ENCODE measurements around the gene MSI2.

The MSI2 gene

GRCh38 chr17:57577751-57578607 is 321.7 kb downstream of the MSI2 start:
- no peak for DNase-seq (ENCODE audit: low read depth in 2 of 2)

- no peak for DNase-seq (ENCODE audit: low read depth in 2 of 2)
Observed at GRCh38 chr17:57578608-57579225, 322.4 kb downstream of the MSI2 start.

GRCh38 chr17:57579245-57579644 is 322.9 kb downstream of the MSI2 start:
- no peak for DNase-seq (ENCODE audit: low read depth in 2 of 2)

GRCh38 chr17:57580055-57580739 is 323.9 kb downstream of the MSI2 start:
- no peak for DNase-seq (ENCODE audit: low read depth in 2 of 2)

- DNase-seq (ENCODE audit: low read depth in 2 of 2): no peak
Observed at GRCh38 chr17:57582881-57583756, 326.8 kb downstream of the MSI2 start.

GRCh38 chr17:57584050-57584551 is 327.8 kb downstream of the MSI2 start:
- DNase-seq (ENCODE audit: low read depth in 2 of 2): no peak

- DNase-seq (ENCODE audit: low read depth in 2 of 2): no peak
Observed at GRCh38 chr17:57585341-57586195, 329.2 kb downstream of the MSI2 start.

- no peak for DNase-seq (ENCODE audit: low read depth in 2 of 2)
Observed at GRCh38 chr17:57586196-57586740, 329.9 kb downstream of the MSI2 start.

- DNase-seq (ENCODE audit: low read depth in 2 of 2): no peak
Observed at GRCh38 chr17:57586742-57587141, 330.4 kb downstream of the MSI2 start.

- DNase-seq (ENCODE audit: low read depth in 2 of 2): no peak
Observed at GRCh38 chr17:57587193-57587969, 331.1 kb downstream of the MSI2 start.

GRCh38 chr17:57588086-57588485 is 331.8 kb downstream of the MSI2 start:
- DNase-seq (ENCODE audit: low read depth in 2 of 2): no peak

GRCh38 chr17:57589151-57590034 is 333.1 kb downstream of the MSI2 start:
- no peak for DNase-seq (ENCODE audit: low read depth in 2 of 2)

- no peak for DNase-seq (ENCODE audit: low read depth in 2 of 2)
Observed at GRCh38 chr17:57593739-57594462, 337.6 kb downstream of the MSI2 start.

- DNase-seq (ENCODE audit: low read depth in 2 of 2): no peak
Observed at GRCh38 chr17:57594767-57595166, 338.4 kb downstream of the MSI2 start.

- no peak for DNase-seq (ENCODE audit: low read depth in 2 of 2)
Observed at GRCh38 chr17:57595426-57595825, 339.1 kb downstream of the MSI2 start.

GRCh38 chr17:57595947-57596695 is 339.8 kb downstream of the MSI2 start:
- DNase-seq (ENCODE audit: low read depth in 2 of 2): no peak

- no peak for DNase-seq (ENCODE audit: low read depth in 2 of 2)
Observed at GRCh38 chr17:57597101-57597500, 340.8 kb downstream of the MSI2 start.
